ENCODE measurements around the gene DHX9.

DHX9 gene

GRCh38 chr1:182839209-182840066, at the start of gene DHX9:
Gene DHX9, plus strand, starts transcription at chr1:182839347. Its CDS starts 3,220 bp downstream, at chr1:182842567.
- peak; percentile 89 for DNase-seq

DNA sequence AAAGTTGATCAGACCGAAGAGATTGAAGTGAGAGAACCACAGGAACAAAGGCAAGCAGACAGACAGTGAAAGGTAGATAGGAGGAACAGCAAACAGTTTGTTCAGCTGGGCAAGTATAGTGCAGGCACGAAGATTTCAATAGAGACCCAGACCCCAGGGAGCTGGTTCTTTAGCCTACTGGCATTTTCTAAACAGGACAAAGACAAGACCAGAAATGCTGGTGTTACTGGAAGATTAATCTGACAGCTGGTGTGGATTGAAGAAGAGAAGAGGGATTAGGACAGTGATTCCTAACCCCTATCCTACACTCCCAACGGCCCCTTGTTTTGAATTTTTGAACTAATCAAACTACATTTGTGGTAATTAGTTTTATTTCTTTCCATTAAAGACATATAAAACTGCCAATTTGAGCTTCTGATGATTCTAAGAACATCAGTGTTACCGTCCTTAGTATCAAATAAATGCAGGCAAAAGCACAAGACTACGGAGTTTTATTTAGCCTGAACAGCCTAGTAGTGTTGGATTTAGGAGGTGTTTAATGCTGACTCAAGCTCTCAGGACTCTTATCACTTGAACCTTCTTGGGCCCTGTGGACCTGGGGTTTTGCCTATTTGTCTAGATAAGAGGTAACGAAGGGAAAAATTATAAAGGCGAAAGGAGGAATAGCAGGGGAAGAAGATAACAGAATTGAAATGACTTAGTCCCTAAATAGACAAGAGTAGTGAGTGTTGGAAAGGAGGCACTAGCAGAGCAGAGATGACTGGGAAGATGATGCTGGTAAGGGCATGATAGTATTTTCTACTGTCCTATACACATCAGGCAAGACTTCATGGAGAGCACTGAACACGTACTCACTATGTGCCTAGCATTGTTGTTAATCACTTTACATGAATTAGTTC, 47.6 kb upstream of the DHX9 start:
- no peak for DNase-seq

- DNase-seq = no peak
Observed at GRCh38 chr1:182794091-182794490, 45.1 kb upstream of the DHX9 start.

GRCh38 chr1:182794676-182795201, 44.4 kb upstream of the DHX9 start:
- no peak for DNase-seq

DNA sequence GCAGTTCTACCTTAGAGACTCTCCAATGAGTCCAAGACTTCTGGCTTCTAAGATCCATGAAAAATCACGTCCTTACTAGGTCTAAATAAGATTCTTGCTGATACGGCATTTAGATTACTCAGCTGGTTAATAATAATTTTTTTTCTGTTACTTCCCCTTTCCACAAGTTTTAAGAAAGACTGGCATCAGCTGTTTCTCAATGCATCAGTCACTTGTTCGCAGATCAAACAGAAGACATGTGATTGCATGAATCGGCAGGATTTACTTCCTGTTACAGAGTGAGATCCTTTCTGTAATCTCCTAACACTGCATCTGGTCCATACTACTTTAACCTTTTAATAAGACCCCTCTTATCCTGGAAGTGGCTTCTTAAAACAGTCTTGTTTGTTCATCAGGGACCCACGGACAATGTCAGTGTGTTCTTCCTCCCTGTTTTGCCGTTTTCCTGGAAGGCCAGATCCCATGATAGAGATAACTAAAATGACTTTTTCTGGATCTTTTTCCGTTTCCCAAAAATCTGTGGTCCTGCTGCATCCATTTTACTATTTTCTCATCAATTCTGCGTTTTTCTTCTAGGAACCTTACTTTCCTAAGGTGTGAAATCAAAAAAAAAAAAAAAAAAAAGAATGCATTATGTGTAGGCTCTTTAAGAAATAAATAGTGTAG, 43.5 kb upstream of the DHX9 start:
- no peak for DNase-seq

- no peak for DNase-seq
Observed at GRCh38 chr1:182802006-182802803, 36.9 kb upstream of the DHX9 start.

DNA sequence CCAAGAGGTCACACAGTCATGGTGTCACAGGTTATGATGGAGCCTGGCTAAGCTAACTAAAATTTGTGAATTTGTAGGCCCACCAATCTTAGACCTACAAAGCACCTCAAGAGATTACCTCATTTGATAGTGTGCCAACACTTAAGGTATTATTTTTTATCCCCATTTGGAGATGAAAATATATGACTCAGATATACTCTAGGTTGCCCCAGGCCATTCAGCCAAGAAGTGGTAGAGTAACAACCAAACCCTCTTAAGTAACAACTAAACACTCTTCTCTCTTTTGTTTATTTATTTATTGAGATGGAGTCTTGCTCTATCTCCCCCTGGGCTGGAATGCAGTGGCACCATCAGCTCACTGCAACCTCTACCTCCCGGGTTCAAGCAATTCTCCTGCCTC, 35.3 kb upstream of the DHX9 start:
- DNase-seq = no peak

GRCh38 chr1:182806015-182806678, 33.0 kb upstream of the DHX9 start:
- DNase-seq = no peak

- DNase-seq = no peak
Observed at GRCh38 chr1:182807907-182808306, 31.2 kb upstream of the DHX9 start.

GRCh38 chr1:182809414-182809957, 29.7 kb upstream of the DHX9 start:
- peak; percentile 2 for DNase-seq

DNA sequence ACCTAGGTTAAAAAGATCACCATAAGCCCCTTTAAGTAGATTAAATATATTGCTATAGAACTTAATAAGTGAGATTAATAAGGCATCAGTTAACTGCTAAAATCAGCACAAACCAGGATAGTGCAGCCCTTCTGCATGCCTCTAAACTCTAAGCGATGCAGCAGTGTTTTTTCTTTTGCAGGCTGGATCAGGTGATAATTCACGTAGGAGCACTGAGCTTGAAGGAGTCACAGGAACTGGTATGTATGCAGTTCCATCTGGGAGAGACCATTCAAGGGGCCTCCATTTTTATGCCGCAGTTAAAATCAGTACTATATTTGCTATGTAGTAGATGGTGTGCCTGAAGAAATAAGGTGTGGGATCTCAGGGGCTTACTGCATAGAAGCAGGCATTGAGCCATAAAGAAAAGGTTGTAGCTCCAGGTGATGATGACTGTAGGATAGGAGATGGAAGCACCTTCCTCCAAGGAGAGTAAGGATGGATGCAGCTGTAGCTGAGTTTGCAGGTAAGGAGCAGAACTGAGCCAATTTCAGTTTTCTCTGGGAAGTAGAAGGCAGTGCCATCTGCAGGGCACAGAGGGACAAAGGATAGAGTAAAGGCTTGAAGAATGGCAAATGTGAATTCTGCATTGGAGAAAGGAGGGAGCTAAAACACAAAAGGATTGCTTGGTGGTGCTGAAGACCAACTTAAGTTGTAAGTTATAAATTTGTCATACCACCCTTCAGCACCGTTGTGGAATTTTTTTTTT, 27.0 kb upstream of the DHX9 start:
- DNase-seq = no peak

DNA sequence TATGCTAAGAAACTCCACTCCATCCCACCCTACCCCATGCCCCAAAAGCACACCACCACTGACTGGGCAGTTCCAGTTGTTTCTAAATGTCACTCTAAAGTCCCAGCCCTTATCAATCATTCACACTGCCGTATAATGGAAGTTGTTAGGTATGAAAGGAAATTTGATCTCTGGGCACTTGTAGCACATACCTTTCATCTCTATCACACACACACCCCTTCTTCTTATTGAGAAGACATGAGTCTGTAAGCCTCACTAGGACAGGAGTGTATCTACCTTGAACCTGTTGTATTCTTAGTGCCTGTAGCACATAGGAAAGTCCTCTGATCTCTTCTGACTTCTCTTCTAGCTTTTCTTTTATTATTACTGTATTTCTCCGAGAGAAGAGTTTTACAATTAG, 22.3 kb upstream of the DHX9 start:
- DNase-seq = no peak

GRCh38 chr1:182817802-182818201, 21.3 kb upstream of the DHX9 start:
- no peak for DNase-seq

DNA sequence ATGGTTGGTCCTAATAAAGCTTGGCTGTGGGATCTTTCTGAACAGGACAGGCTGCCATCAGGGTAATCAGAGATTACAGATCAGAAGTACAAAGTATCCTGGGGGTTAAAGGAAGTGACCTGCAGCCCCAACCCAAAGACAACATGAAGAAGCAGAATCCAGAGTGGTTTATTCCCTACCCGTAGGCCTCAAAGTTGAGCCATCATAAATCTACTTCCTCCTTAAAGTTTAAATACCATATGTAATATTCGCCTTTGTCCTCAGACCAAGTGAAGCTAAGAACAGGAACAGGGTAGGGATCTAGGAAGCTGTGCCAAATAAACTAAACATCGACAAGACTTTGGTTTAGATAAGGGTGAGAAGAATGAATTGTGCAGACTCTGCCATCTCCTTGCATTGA, 15.9 kb upstream of the DHX9 start:
- DNase-seq = no peak

- DNase-seq = no peak
Observed at GRCh38 chr1:182826892-182827291, 12.3 kb upstream of the DHX9 start.

DNA sequence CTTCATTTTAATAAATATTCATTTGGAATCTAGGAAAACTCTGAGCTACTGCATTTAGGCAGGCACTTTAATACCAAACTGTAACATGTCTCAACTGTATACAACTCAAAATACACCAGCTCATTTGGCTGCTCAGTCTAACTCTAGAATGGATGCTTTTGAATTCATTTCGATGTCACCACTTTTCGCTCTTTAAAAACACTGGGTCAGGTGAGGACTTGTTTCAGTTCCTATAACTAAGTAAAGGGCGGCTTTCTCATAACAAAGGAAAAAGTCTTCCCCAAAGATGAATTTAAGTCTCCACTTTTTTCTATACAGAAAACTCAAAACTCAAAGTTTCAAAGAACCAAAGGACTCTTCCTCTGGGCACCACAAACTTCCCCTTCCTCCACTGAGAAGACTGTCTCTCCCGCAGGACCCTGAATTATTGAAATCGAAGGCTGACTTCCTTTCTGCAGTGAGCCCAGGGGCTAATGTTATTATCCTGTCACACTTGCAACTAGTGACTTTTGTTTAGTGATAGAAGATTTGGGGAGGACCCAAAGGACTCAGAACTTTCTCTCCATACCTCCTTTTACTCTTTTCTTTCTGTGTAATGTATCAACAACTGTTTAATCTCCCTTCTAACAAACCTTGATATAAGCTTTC, 9.7 kb upstream of the DHX9 start:
- DNase-seq = no peak

GRCh38 chr1:182833271-182833670, 5.9 kb upstream of the DHX9 start:
- peak; percentile 52 for DNase-seq

GRCh38 chr1:182834326-182834725, 4.8 kb upstream of the DHX9 start:
- DNase-seq = no peak

GRCh38 chr1:182835806-182836205, 3.3 kb upstream of the DHX9 start:
- no peak for DNase-seq

- peak; percentile 22 for DNase-seq
Observed at GRCh38 chr1:182841368-182841988, 2.3 kb downstream of the DHX9 start.

Data from fibroblast of skin of right biceps (primary cell).